NCI-H2029 (cell line): ENCODE results near the gene NUDT7.
A peak's percentile ranks its signal among the peaks of the same experiment; 100 is the strongest.

Experiments used
- DNase-seq: peaks from one replicate; lab custom pipeline; 2025; lab: John Stamatoyannopoulos, UW

Gene NUDT7

GRCh38 chr16:77722309-77723107 lies at the start of gene NUDT7:
Gene NUDT7 (plus strand): TSS chr16:77722514. CDS start chr16:77722583, 69 bp downstream.
- DNase-seq: peak; percentile 88

DNA sequence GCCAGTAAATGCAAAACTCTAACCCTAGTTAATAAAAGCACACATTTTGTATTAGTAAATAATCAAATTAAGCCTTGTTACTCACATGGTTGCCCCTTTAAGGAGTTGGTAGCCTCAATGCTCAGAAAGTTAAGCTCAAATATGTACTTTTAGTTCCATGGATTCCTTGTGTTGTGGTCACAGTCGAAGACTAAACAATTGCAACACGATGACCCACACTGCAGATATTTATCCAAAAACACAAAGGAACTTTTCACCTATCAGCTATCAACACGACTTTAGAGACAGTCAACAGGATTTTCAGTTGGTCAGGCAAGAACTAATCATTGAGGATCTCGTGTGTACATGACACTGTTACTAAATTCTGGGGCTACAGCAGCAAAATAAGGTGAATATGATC lies 47.4 kb upstream of the NUDT7 start:
- DNase-seq: no peak

- DNase-seq: peak; percentile 27
These were observed 46.6 kb upstream of the NUDT7 start for GRCh38 chr16:77675464-77676324.

DNA sequence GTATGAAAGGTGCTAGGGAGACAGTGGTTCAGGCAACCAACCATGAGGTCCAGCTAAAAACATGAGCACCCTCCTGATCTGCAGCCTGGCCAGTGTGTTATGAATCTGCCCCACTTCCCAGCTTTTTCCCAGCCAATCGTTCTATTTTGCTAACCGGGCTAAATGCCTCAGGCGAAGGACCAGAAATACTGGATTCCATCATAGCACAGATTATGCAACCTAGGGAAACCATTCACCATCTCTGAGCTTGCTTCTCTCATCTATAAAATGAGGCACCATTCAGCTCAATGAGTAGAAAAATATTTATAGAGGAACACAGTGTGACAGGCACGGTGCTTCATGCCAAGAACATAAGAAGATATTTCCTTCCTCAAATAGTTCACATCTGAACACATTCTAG lies 45.2 kb upstream of the NUDT7 start:
- DNase-seq: no peak

DNA sequence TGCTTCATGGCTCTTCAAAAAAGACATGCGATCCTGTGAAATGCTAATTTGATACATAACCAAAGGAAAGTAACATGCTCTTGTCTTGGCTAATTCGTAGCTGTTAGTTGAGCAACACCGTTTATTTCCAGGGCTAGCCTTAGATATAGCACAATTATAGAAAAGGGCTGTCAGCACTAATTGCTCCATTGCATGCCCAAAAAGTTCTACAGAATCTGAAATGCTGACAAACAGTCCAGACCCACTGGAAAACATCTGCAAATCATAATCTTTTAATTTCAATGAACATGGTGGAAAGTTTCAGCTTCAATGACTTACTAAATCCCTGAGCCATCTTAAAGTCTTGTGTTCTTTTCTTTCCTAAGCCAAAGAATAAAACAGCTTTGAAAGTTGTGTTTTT lies 42.9 kb upstream of the NUDT7 start:
- no peak for DNase-seq

DNA sequence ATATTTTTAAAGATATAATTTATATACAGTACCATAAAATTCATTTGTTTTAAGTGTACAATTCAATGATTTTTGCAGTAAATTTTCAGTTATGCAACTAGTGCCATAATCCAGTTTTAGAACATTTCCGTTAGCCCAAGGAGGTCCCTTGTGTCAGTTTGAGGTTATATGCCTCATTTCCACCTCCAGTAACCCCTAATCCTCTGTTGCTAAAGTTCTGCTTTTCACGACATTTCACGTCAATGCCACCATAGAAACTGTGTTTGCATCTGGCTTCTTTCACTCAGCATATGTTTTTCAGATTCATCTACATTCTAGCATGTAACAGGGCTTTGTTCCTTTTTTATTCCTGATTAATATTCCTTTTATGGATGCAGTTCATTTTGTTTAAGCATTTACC lies 42.4 kb upstream of the NUDT7 start:
- DNase-seq: no peak

DNA sequence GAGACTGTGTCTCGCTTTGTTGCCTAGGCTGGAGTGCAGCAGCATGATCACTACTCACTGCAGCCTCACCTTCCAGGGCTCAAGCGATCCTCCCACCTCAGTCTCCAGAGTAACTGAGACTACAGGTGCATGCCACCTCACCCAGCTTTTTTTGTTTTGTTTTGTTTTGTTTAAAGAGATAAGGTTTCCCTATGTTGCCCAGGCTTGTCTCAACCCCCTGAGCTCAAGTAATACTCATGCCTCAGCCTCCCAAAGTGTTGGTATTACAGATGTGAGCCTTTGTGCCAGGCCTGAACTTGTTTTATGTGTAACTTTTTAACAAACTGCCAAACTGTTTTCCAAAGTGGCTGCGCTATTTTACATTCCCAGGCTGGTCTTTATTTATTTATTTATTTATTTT lies 41.8 kb upstream of the NUDT7 start:
- DNase-seq: no peak

- DNase-seq: no peak
These were observed 39.7 kb upstream of the NUDT7 start for GRCh38 chr16:77682586-77682985.

GRCh38 chr16:77683397-77684180 lies 38.7 kb upstream of the NUDT7 start:
- DNase-seq: no peak

- no peak for DNase-seq
These were observed 38.2 kb upstream of the NUDT7 start for GRCh38 chr16:77684181-77684526.

DNA sequence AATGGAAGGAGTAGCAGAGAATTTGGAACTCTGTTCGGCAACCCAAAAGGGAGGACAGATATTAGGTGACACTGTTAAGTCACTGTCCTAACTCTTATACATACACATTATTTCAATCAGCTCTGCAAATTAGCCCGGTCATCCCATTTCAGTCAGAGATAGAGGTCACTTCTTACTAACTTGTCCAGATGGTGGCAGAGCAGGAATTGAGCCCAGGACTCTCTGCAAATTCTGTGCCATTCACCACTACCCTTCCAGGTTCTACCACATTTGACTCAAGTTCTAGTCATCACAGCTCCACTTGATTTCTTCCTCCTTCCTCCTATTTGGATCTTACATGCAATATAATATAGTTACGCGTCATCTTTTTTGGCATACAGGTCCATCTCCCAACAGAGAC lies 35.9 kb upstream of the NUDT7 start:
- no peak for DNase-seq

DNA sequence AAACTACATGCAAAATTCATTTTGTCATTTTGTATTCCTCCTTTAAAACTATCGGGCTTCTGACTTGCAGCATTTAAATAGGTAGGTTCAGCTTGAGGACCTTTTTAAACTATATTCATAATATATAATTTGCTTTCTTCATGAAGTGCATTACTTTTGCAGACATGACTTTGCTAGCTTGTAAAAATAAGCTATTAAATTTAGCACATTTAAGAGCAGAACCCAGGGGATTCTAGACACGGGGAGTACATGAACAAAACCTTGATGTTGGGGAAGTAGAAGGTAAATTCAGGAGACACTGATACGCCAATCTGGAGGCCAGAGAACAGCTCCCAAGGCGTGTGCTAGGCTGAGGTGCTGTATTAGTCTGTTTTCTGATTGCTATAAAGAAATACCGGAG lies 32.3 kb upstream of the NUDT7 start:
- DNase-seq: no peak

DNA sequence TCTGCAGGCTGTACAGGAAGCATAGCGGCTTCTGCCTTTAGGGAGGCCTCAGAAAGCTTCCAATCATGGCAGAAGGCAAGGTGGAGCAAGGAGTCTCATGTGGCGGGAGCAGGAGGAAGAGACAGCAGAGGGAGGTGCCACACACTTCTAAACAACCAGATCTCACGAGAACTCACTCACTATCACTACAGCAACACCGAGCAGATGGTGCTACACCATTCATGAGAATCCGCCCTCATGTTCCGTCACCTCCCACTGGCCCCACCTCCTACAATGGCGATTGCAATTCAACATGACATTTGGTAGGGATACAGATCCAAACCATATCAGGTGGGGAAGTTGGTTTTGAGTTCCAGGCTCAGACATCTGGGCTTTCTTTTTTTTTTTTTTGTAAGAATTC lies 31.9 kb upstream of the NUDT7 start:
- DNase-seq: no peak

- DNase-seq: no peak
These were observed 29.7 kb upstream of the NUDT7 start for GRCh38 chr16:77692612-77693011.

GRCh38 chr16:77696149-77696548 lies 26.2 kb upstream of the NUDT7 start:
- DNase-seq: no peak

DNA sequence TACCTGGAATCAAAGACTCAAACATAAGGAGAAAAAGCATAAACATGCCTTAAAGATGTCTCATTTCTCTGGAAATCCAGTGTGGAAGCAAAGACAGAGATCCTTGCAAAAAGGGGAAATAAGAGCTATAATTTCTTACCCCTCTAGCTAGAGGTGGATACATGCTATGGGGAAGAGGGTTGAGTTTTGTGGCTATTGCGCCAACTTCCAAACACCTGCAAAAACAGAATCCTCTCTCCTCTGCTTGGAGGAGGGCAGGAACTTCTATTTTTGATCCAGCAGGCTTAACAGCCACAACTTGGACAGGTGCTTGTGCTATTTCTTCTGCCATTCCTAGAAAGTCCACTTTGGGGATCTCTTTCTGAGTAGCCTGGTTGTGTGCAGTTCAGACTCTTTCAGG lies 21.5 kb upstream of the NUDT7 start:
- DNase-seq: no peak

DNA sequence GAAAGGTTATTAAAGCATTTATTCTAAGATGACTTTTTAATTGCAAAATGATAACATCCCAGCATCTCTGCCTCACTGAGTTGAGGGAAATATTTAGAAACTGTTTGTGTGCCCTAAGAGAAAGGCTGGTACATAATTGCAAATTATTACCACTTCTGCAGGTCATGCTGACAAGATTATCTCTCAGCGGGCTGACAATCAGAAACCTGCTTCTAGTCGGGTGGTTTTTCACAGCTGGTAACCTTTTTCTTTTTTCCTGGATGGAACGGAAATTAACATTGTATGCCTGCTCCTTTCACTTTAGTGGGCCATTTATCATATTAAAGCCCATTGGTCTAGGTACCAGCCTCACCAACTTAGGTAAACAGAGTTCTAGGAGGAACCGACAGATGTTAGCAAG lies 17.0 kb upstream of the NUDT7 start:
- no peak for DNase-seq

DNA sequence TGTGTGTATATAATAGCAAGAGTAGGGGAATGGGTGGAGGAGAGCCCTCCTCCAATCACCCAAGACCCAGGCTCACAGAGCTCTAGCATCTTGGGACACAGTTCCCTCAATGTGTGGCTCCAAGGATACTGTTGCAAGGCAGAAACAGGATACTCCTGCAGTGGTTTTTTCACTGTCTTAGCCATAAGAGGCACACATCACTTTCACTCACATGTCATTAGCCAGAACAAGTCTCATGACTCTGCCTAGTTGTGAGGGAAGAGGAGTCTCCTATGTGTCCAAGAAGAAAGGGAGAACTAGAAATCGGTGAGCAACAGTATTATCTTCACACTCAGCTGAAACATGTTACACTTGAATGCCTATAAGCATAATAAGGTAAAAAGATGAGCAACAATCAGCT lies 11.1 kb upstream of the NUDT7 start:
- no peak for DNase-seq

DNA sequence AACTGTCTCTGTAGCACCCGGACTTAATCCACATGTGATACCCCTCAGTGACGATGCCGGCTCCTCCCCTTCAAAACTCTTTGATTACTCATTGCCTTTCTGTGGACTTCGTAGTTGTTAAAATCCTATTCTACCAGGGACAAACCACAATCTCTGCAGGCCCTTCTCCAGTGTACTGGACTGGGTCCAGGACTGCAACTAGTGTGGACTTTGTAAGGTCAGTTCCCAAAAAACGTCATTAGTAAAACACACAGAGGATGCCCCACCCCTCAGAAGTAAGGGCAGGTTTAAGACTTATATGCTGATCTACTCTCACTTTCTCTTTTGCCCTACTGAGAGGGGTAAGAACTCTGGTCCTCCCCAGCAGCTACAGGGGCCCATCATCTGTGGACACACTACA lies 10.5 kb upstream of the NUDT7 start:
- DNase-seq: no peak

DNA sequence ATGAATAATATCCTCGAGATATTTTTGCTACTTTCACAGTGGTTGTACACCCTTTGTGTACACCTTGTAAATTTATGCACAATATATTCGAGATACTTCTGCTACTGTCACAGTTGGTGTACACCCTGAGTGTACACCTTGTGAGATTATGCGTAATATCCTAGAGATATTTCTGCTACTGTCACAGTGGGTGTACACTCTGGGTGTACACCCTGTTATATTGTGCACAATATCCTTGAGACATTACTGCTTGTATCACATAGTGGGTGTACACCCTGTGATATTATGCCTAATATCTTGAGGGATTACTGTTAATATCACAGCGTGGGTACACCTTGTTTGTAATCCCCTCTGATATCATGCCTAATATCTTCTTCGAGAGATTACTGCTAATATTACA lies 7.2 kb upstream of the NUDT7 start:
- no peak for DNase-seq

GRCh38 chr16:77721752-77722308 lies 484 bp upstream of the NUDT7 start:
- DNase-seq: no peak

DNA sequence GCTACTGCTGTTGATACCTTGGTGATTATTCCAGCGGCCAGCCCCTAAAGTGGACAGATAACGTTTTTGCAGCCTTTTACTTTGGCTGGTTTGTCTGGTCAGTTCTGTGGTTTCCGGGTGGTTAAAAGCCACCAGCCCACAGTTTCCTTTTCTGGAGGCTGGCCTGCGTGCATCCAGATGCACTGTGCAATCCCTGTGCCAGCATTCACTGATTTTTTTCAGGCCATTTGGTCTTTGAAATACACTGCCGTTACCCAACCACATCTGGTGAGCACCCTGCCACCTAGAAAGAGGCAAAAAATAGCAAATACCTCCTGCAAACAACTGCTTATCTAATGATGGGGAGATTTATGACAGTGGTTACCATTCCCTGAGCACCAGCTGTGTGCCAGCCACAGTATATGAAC lies 797 bp downstream of the NUDT7 start:
- DNase-seq: no peak
